Stimulated activated CD8-positive, alpha-beta memory T cell treated with anti-CD3 and anti-CD28 coated beads, Interleukin-4, amount 100 ng/mL, for 4 hours (primary cell): ENCODE results near the gene NCAM2.

Experiments
- DNase-seq, 2 donors: peaks; one replicate each; pipeline ENCODE4 v3.0.0-alpha.2; 2020; ENCODE audit warnings: low read depth in 2 of 2, low spot score in 1 of 2

The NCAM2 gene

DNA sequence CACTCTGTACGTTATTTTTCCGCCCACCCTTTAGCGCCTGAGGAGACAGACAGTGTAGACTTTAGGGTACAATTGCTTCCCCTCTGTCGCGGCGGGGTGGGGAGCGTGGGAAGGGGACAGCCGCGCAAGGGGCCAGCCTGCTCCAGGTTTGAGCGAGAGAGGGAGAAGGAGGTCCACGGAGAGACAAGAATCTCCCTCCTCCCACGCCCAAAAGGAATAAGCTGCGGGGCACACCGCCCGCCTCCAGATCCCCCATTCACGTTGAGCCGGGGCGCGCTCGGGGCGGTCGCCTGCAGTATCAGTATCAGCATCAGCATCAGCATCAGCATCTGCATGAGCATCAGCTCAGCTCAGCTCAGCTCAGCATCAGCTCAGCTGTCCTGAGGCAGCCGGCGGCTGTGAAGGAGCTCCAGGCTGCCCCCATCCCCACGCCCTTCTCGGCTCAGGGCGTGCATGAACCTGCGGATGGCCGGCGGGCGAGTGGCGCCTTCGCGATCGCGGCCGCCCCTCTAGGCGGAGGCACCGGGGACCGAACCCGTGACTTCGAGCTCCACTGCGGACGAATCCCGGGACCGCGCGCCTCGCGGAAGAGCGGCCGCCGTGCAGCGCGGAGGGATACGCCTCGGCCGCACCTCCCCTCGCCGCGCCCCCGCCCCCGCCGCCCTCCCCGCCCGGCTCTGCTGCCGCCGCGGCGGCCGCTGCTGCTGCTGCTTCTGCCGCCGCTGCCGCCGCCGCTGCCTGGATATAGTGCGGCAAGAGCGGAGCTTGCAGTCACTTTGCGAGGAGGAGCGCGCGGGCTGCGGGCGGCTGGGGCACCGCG lies at the start of gene NCAM2:
TSS of gene NCAM2 (plus strand) at position 774 of the 820 bp plus-strand sequence.
- peak in 1 of 2 donors; percentile 17 for DNase-seq

- no peak for DNase-seq
These were observed 48.3 kb upstream of the NCAM2 start for GRCh38 chr21:20949884-20950283.

- no peak for DNase-seq
These were observed 32.4 kb upstream of the NCAM2 start for GRCh38 chr21:20965816-20966215.

- no peak for DNase-seq
These were observed 29.8 kb upstream of the NCAM2 start for GRCh38 chr21:20968391-20968790.

DNA sequence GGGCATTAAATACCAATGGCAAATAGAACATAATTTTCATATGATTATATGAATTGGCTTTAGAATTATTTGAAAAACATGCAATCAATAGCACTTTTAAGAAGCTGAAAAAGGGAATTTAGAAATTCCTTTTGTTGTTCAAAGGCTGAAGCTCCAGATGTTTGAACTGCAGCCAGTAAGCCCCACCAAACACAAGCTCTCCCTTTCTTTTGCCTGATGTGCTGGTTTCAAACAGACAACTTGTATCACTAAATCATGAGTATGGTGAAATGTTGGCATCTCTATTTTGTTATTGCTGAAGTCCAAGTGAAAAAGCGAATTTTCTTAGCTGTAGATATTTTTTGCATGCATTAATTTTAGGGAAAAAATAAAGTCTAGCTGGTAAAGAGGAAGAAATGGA lies 27.5 kb upstream of the NCAM2 start:
- DNase-seq, result no peak

GRCh38 chr21:20971296-20971921 lies 26.8 kb upstream of the NCAM2 start:
- DNase-seq, result no peak

- no peak for DNase-seq
These were observed 3.4 kb upstream of the NCAM2 start for GRCh38 chr21:20994790-20995189.

DNA sequence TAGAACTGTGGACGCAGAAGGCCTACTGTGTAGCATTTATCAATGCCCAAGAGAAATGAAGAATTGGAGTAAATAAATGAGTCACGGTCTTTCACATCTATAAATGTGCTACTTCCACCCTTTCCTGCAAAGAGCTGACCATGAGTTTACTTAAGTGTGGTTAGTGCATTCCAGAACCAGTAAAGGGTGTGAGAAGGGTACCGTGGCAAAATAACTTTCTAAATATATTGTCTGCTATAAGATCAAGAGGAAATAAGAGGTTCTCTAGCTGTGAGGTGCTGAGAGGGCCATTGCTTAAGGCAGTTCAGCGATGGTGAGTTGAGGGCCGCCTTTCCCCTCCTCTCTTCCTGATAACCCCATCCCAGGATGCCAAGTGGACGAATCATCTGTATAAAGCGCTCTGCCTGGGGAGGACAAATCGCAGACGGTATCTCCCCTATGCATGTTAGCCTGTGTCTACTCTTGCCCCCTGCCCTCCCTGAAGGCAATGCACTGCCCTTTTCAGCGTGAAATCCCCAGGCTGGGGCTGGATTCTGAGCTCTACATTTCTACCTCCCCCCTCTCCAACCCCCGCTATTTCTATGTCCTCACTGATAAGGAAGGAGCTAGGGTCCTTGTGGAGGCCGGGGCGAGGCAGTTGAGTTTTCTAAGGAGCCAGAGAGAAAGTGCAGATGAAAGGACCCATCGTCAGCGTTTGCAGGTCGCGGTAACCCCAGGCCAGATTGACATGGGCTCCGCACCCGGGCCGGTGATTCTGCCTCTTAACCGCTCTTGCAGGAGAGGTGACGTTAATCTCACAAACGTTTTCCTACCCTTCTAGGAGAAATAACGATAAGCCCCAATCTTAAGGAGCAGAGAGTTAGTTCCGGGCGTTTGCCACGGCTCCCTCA lies 1.5 kb upstream of the NCAM2 start:
- DNase-seq, result no peak

DNA sequence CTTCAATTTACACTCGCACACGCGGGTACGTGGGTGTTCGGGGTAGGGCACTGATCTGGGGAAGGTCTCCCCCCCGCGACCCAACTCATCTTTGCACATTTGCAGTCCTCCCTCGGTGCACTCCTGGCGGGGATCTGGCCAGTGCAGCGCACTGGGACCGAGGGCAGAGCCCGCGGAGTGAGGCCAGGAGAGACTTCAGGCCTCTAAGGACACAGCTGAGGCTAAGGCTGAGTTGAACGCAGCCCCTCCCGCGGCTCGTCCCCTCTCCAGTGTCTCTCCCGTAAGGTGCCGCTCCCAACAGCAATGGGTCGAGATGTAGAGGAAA lies 936 bp upstream of the NCAM2 start:
- no peak for DNase-seq

DNA sequence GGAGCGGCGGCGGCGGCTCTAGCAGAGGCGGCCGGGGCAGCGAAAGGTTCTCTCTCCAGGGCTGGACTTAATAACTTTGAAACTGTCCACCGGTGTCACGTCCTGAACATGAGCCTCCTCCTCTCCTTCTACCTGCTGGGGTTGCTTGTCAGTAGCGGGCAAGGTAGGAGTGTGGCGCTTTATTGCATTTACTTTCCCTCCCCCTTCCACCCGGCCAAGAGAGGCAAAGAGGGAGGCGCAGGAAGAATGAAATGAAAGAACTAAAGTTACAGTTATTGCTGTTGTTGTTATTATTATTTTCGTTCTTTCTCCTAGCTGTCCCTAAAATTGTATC lies 214 bp downstream of the NCAM2 start:
- DNase-seq, result no peak

GRCh38 chr21:20998886-20999285 lies 677 bp downstream of the NCAM2 start:
- DNase-seq, result no peak

DNA sequence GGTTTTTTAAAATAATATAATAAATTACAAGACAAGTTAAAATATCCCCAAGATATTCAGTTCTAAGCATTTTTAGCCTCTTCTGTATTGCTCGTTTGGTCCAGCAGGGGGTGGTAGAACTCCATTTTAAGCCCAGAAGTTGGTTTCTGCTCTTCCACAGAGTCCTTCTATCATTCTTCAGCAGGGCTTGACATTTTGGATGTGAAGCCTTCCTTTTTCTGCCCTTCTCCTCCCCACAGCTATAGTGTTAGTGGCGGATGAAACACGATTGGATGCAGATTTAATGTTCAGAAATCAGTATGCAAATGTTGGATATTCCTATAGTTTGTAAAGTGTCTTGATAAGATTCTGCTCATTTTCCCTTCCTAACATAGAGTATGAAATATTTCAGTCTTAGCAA lies 1.4 kb downstream of the NCAM2 start:
- DNase-seq, result no peak

DNA sequence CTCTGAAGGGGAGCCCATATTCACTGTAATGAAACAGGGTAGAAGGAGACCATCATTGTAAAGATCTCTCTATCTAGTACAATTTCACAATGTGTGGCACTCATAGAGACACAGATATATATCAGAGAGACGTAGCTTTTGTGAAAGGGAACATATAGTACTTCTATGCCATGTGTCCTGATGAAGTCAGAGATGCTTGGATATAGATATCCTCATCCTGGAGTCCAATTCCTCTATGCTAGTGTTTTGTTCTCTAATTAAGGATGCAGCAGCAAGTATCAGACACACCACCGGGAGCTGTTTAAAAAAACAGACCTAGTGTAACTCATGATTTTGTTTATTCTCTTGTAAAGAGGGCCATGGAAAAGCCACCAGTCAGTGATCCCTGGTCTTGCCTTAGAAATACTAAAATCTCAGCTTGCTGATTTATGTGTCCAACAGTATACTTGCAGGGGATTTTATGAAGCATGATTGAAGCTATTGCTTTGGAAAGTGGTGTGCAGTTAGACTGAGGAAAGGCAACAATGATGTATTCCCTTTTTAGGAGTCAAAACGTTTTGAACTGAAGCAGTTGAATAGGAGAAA lies 2.5 kb downstream of the NCAM2 start:
- DNase-seq, result no peak

- no peak for DNase-seq
These were observed 3.4 kb downstream of the NCAM2 start for GRCh38 chr21:21001591-21002100.

DNA sequence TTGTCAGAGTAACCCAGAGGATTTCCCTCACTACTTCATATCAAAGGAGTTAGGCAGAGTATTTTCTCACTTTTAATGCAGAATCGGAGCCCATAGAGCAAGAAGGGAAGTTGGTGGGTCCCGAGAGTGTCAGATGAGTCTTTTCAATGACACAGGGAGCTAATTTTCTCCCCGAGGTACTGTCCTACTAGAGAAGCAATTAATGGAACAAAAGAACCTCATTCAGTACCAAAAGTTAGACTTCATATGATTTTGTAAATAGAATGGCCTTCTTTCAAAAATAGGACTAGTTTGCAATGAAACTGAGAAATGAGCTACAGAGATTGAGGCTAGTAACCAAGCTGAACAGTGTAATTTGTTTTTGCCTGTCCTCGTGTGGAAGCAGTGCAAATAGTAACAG lies 3.9 kb downstream of the NCAM2 start:
- DNase-seq, result no peak

- DNase-seq, result no peak
These were observed 5.5 kb downstream of the NCAM2 start for GRCh38 chr21:21003701-21004100.

GRCh38 chr21:21007606-21008005 lies 9.4 kb downstream of the NCAM2 start:
- DNase-seq, result no peak

DNA sequence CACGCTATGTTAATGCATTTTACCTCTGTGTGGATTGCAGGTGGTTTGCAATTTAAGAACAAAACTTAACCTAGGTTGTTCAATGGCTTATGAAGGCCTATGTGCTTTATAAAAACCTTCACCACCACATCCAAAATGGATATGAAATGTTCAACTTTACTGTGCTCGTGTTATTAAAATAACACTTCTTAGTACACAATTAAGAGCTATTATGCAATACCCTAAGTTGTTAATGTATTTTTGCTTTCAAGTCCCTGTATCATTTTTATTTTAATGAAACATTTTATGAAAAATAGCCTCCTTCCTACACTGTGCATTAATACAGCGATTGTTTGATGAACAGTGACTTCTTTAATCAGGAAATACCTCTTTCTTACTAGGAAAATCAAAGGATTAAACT lies 12.0 kb downstream of the NCAM2 start:
- DNase-seq, result no peak

GRCh38 chr21:21010698-21011097 lies 12.5 kb downstream of the NCAM2 start:
- no peak for DNase-seq

DNA sequence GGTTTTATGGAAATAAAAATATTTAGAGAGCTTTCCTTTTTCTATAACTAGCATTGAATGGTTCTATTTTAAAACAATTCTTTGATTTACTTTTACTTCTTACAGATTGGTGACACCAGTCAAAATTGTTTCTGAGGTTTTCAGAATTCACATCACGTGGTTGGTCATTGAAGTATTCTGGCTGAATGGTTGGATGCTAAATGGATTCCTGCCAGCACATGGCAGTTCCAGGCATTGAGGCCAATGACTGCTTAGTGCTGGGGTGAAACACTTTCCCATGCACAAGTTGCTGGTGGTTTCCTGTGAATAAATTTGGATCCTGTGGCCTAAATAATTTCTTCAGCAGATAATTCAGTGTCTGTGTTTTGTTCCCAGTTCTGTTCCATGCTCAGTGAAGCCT lies 20.6 kb downstream of the NCAM2 start:
- DNase-seq, result no peak

DNA sequence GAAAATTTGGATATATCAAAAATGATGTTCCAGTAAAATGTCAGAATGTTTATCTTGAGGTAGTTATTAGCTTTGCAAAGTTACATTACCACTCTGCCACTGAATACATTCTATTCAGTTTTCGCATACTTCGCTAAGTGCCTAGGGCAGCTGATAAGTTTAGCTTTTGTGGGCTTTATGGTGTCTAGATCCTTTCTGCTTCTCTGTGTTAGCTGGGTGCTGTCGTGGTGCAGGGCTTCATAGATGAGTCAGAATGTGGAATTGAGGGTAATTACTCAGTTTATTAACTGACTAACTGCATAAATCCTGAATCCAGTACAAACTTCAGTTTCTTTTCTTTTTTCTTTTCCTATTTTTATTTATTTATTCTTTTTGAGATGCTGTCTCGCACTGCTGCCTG lies 21.5 kb downstream of the NCAM2 start:
- DNase-seq, result no peak

DNA sequence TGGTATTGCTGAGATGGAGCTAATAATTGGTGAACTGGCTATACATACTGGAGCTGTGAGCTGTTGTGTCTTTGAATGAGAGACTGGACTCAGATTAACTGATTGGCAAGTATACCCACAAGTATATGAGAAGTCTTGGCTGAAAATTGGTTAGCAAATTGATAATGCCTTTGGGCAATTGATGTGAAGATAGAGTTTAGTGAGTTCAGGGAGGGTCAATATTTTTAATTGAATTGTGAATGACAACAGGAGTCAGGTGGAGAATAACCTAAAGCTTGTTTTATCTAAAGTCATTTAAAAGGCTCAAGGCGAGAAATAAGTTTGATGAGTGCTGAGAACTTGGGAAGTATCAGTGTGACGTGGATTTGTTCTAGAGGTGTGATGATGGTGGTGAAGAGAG lies 27.5 kb downstream of the NCAM2 start:
- no peak for DNase-seq
